LNCAP (cell line): Measurements from ENCODE around the gene CERS3.

Source experiments
- CTCF ChIP-seq: fragments of 450-650 bp; IDR thresholded peaks from 2 replicates; pipeline ENCODE4 v1.5.1; 2017; ENCODE audit warnings: mild to moderate bottlenecking

Gene CERS3

GRCh38 chr15:100438570-100438969 is 90.2 kb downstream of the CERS3 start:
- no peak for TF ChIP-seq CTCF

- TF ChIP-seq CTCF, result no peak
These were observed 91.5 kb downstream of the CERS3 start for GRCh38 chr15:100437261-100437660.

GRCh38 chr15:100434561-100434960 is 94.2 kb downstream of the CERS3 start:
- TF ChIP-seq CTCF, result no peak

- TF ChIP-seq CTCF, result no peak
These were observed 94.7 kb downstream of the CERS3 start for GRCh38 chr15:100434038-100434437.

- TF ChIP-seq CTCF, result peak; percentile 22; the same call in 1 of the 2 replicates
These were observed 95.4 kb downstream of the CERS3 start for GRCh38 chr15:100433304-100433703.

- no peak for TF ChIP-seq CTCF
These were observed 98.3 kb downstream of the CERS3 start for GRCh38 chr15:100430411-100430810.

GRCh38 chr15:100429116-100429728 is 99.5 kb downstream of the CERS3 start:
- TF ChIP-seq CTCF, result no peak

- no peak for TF ChIP-seq CTCF
These were observed 101.8 kb downstream of the CERS3 start for GRCh38 chr15:100426937-100427336.
